H1 (cell line): Measurements from ENCODE around the gene ABLIM1. TPM values are rescaled to one million over a fixed set of nuclear protein-coding genes. Genes with fewer than 3 reads are reported as not detected.

ENCODE experiments used
- CTCF ChIA-PET: fragments of 300-600 bp; sonication (Branson Sonifier 250); formaldehyde crosslinking; loops from one replicate; lab custom pipeline; 2021; ENCODE audit not compliant: partially characterized antibody; lab: Charles Lee
- POLR2A ChIA-PET: fragments of 300-600 bp; sonication (Branson Sonifier 250); formaldehyde crosslinking; loops from one replicate; lab custom pipeline; 2021; ENCODE audit warnings: inconsistent platforms; ENCODE audit not compliant: partially characterized antibody; lab: Charles Lee
- DNase-seq, 2 experiments: peaks; one replicate each; pipeline versions ENCODE4 v3.0.0 to v3.0.0-alpha.2; 2010 to 2022; ENCODE audit warnings: low spot score in 2 of 2, low read depth in 1 of 2, mixed read lengths in 1 of 2
- FAIRE-seq: peaks from 2 replicates; lab custom pipeline; 2011; peaks lifted over from hg19 to GRCh38; lab: Jason Lieb, UNC
- H2AFZ ChIP-seq: 2 replicates; pipeline ENCODE4 v1.8.1; 2012; ENCODE audit warnings: low read length, inconsistent platforms
- H2AK5ac ChIP-seq: 2 replicates; pipeline ENCODE4 v1.6.1; 2013; ENCODE audit warnings: low read depth, low read length
- H2BK120ac ChIP-seq: replicated peaks from 2 replicates; pipeline ENCODE3; 2013; ENCODE audit warnings: low read depth, low read length, inconsistent platforms
- H2BK12ac ChIP-seq: 2 replicates; pipeline ENCODE4 v1.6.1; 2013; ENCODE audit warnings: low read depth, low read length
- H2BK15ac ChIP-seq: 2 replicates; pipeline ENCODE4 v1.6.1; 2013; ENCODE audit warnings: low read length
- H2BK20ac ChIP-seq: 2 replicates; pipeline ENCODE4 v1.6.1; 2013; ENCODE audit warnings: low read length
- H2BK5ac ChIP-seq: 2 replicates; pipeline ENCODE4 v1.6.1; 2013; ENCODE audit warnings: low read depth, low read length
- H3K14ac ChIP-seq: 2 replicates; pipeline ENCODE4 v1.6.1; 2013; ENCODE audit warnings: inconsistent platforms; ENCODE audit not compliant: insufficient read length
- H3K18ac ChIP-seq: 2 replicates; pipeline ENCODE4 v1.6.1; 2013; ENCODE audit warnings: low read length; ENCODE audit errors: extremely low read depth
- H3K23ac ChIP-seq: 2 replicates; pipeline ENCODE4 v1.6.1; 2013; ENCODE audit warnings: inconsistent platforms; ENCODE audit not compliant: insufficient read length
- H3K23me2 ChIP-seq: 2 replicates; pipeline ENCODE4 v1.6.1; 2013; ENCODE audit warnings: low read depth, low read length
- H3K27ac ChIP-seq: 2 replicates; pipeline ENCODE4 v1.6.1; 2011; ENCODE audit warnings: low read depth, low read length, inconsistent platforms
- H3K27me3 ChIP-seq, 4 experiments: replicated peaks in 1 of 4; 1 replicate in 1 of 4; 2 replicates in 3 of 4; pipeline versions ENCODE4 v1.6.1 to v1.8.1; 2011 to 2013; ENCODE audit warnings: low read length in 3 of 4, mild to moderate bottlenecking in 3 of 4, inconsistent platforms in 2 of 4, mixed read lengths in 2 of 4, moderate library complexity in 1 of 4; ENCODE audit not compliant: control insufficient read depth in 3 of 4, insufficient read depth in 3 of 4; ENCODE audit errors: extremely low read depth in 1 of 4
- H3K36me3 ChIP-seq, 4 experiments: 2 replicates each; pipeline versions ENCODE4 v1.6.1 to v1.8.1; 2011 to 2013; ENCODE audit warnings: mild to moderate bottlenecking in 4 of 4, low read length in 3 of 4, moderate library complexity in 2 of 4, control low read depth in 1 of 4, inconsistent platforms in 1 of 4; ENCODE audit not compliant: insufficient read depth in 4 of 4, control insufficient read depth in 2 of 4
- H3K4ac ChIP-seq: replicated peaks from 2 replicates; pipeline ENCODE3; 2013; ENCODE audit warnings: low read length, low read depth, mixed read lengths, inconsistent platforms; ENCODE audit not compliant: insufficient read length
- H3K4me1 ChIP-seq, 4 experiments: replicated peaks in 1 of 4; 1 replicate in 1 of 4; 2 replicates in 3 of 4; pipeline versions ENCODE4 v1.6.1 to v1.8.1; 2011 to 2013; ENCODE audit warnings: low read length in 3 of 4, inconsistent platforms in 2 of 4, mixed read lengths in 1 of 4; ENCODE audit not compliant: insufficient read depth in 4 of 4, control insufficient read depth in 3 of 4
- H3K4me2 ChIP-seq, 2 experiments: 2 replicates each; pipeline versions ENCODE4 v1.6.1 to v1.8.1; 2011 to 2013; ENCODE audit warnings: low read depth in 2 of 2, low read length in 2 of 2, control low read depth in 1 of 2, inconsistent platforms in 1 of 2, mild to moderate bottlenecking in 1 of 2; ENCODE audit not compliant: insufficient read depth in 1 of 2
- H3K4me3 ChIP-seq, 4 experiments: fragments of 200-600, 300-600 bp in 1 of 4; sonication (generic), shearing (Covaris generic), sonication (Bioruptor Twin) in 1 of 4; 2 replicates each; pipeline versions ENCODE4 v1.5.1 to v1.8.1; 2011 to 2016; ENCODE audit warnings: low read length in 4 of 4, low read depth in 3 of 4, control low read depth in 2 of 4, inconsistent platforms in 2 of 4, mild to moderate bottlenecking in 2 of 4, mixed read lengths in 1 of 4, moderate library complexity in 1 of 4; ENCODE audit not compliant: insufficient read depth in 2 of 4; ENCODE audit errors: extremely low read depth in 1 of 4
- H3K56ac ChIP-seq: replicated peaks from 2 replicates; pipeline ENCODE3; 2013; ENCODE audit warnings: low read depth, mild to moderate bottlenecking, mixed read lengths, low read length, inconsistent platforms; ENCODE audit not compliant: insufficient read length
- H3K79me1 ChIP-seq: 2 replicates; pipeline ENCODE4 v1.6.1; 2013; ENCODE audit warnings: low read depth, low read length, control low read depth
- H3K79me2 ChIP-seq, 2 experiments: 2 replicates each; pipeline versions ENCODE4 v1.6.1 to v1.8.1; 2012 to 2013; ENCODE audit warnings: low read length in 2 of 2, mild to moderate bottlenecking in 2 of 2, inconsistent platforms in 1 of 2; ENCODE audit not compliant: insufficient read depth in 2 of 2, control insufficient read depth in 1 of 2
- H3K9ac ChIP-seq, 4 experiments: replicated peaks in 1 of 4; 1 replicate in 1 of 4; 2 replicates in 3 of 4; pipeline versions ENCODE4 v1.6.1 to v1.8.1; 2011 to 2013; ENCODE audit warnings: low read depth in 3 of 4, low read length in 3 of 4, control low read depth in 2 of 4, mild to moderate bottlenecking in 2 of 4, moderate library complexity in 2 of 4, inconsistent platforms in 1 of 4; ENCODE audit errors: extremely low read depth in 1 of 4
- H3K9me3 ChIP-seq, 2 experiments: 2 replicates each; pipeline versions ENCODE4 v1.6.1 to v1.8.1; 2012 to 2013; ENCODE audit warnings: mild to moderate bottlenecking in 2 of 2, moderate library complexity in 2 of 2, control low read depth in 1 of 2, inconsistent platforms in 1 of 2, low read depth in 1 of 2, low read length in 1 of 2, mixed read lengths in 1 of 2; ENCODE audit not compliant: insufficient read depth in 2 of 2
- H4K20me1 ChIP-seq, 2 experiments: replicated peaks in 1 of 2; 2 replicates each; pipeline versions ENCODE3 to v1.8.1; 2011 to 2013; ENCODE audit warnings: inconsistent platforms in 2 of 2, low read length in 2 of 2, mild to moderate bottlenecking in 1 of 2; ENCODE audit not compliant: insufficient read depth in 2 of 2, control insufficient read depth in 1 of 2
- H4K5ac ChIP-seq: 2 replicates; pipeline ENCODE4 v1.6.1; 2013; ENCODE audit warnings: low read length, low read depth, mixed read lengths, inconsistent platforms; ENCODE audit not compliant: insufficient read length
- H4K8ac ChIP-seq: 2 replicates; pipeline ENCODE4 v1.8.0; 2013; ENCODE audit warnings: mild to moderate bottlenecking, moderate library complexity, low read length, inconsistent platforms; ENCODE audit not compliant: insufficient read depth; ENCODE audit errors: extremely low read depth
- H4K91ac ChIP-seq: replicated peaks from 2 replicates; pipeline ENCODE3; 2013; ENCODE audit warnings: low read length, mixed read lengths, inconsistent platforms; ENCODE audit not compliant: insufficient read length
- BACH1 ChIP-seq: IDR thresholded peaks from 2 replicates; pipeline ENCODE4 v1.6.1; 2012; ENCODE audit warnings: low read length, improper control_type of control experiment
- BRCA1 ChIP-seq: IDR thresholded peaks from 2 replicates; pipeline ENCODE4 v1.6.1; 2012; ENCODE audit warnings: low read depth, low read length, improper control_type of control experiment
- CEBPB ChIP-seq: IDR thresholded peaks from 2 replicates; pipeline ENCODE4 v1.6.1; 2012; ENCODE audit warnings: low read depth, low read length
- CHD1 ChIP-seq: IDR thresholded peaks from 2 replicates; pipeline ENCODE4 v1.6.1; 2012; ENCODE audit warnings: low read depth, low read length, improper control_type of control experiment
- CREB1 ChIP-seq: IDR thresholded peaks from 2 replicates; pipeline ENCODE4 v1.6.1; 2012; ENCODE audit warnings: inconsistent platforms
- FOSL1 ChIP-seq: IDR thresholded peaks from 2 replicates; pipeline ENCODE4 v1.6.1; 2011; ENCODE audit warnings: mild to moderate bottlenecking, low read depth, low read length, moderate library complexity; ENCODE audit not compliant: insufficient read depth
- JUND ChIP-seq: IDR thresholded peaks from 2 replicates; pipeline ENCODE4 v1.6.1; 2011; ENCODE audit warnings: mild to moderate bottlenecking, improper control_type of control experiment, low read length
- KDM4A ChIP-seq: IDR thresholded peaks from one replicate; pipeline ENCODE4 v1.7.1; 2012; ENCODE audit warnings: low read depth, mild to moderate bottlenecking, moderate library complexity, low read length, inconsistent platforms; ENCODE audit not compliant: severe bottlenecking
- KDM5A ChIP-seq: fragments of 200-600 bp; IDR thresholded peaks from 2 replicates; pipeline ENCODE4 v1.7.1; 2012; ENCODE audit warnings: mild to moderate bottlenecking, low read length, inconsistent platforms, mixed read lengths
- MAFK ChIP-seq: IDR thresholded peaks from 2 replicates; pipeline ENCODE4 v1.6.1; 2012; ENCODE audit warnings: low read depth, mild to moderate bottlenecking, improper control_type of control experiment, low read length
- POU5F1 ChIP-seq: IDR thresholded peaks from 2 replicates; pipeline ENCODE4 v1.6.1; 2011; ENCODE audit warnings: low read depth, mild to moderate bottlenecking, low read length, moderate library complexity
- SIRT6 ChIP-seq: IDR thresholded peaks from one replicate; pipeline ENCODE4 v1.7.1; 2012; ENCODE audit warnings: low read length, inconsistent platforms
- SIX5 ChIP-seq: IDR thresholded peaks from 2 replicates; pipeline ENCODE4 v1.6.1; 2011; ENCODE audit warnings: mild to moderate bottlenecking, low read depth, low read length
- SP4 ChIP-seq: IDR thresholded peaks from 2 replicates; pipeline ENCODE4 v1.6.1; 2012; ENCODE audit warnings: low read length, inconsistent platforms
- SUZ12 ChIP-seq: fragments of 200-600 bp; sonication (generic); IDR thresholded peaks from 2 replicates; pipeline ENCODE4 v1.6.1; 2012; ENCODE audit warnings: mild to moderate bottlenecking, inconsistent platforms, low read length, moderate library complexity, mixed read lengths
- TAF7 ChIP-seq: optimal IDR thresholded peaks from 2 replicates; pipeline ENCODE3; 2011; ENCODE audit warnings: low read depth, mild to moderate bottlenecking, inconsistent platforms, low read length, moderate library complexity, borderline replicate concordance
- YY1 ChIP-seq: IDR thresholded peaks from 2 replicates; pipeline ENCODE4 v1.6.1; 2011; ENCODE audit warnings: low read depth, mild to moderate bottlenecking, low read length
- WGBS, 2 experiments: shearing (Covaris generic) in 1 of 2; methylation state at CpG; one replicate each; pipeline versions ENCODE4 v1.1.6 to v1.1.7; 2013 to 2015; ENCODE audit warnings: low lambda C conversion rate in 2 of 2, mixed read lengths in 2 of 2, inconsistent platforms in 1 of 2, low coverage in 1 of 2, missing lambda C conversion rate in 1 of 2; ENCODE audit not compliant: insufficient replicate concordance in 2 of 2, insufficient coverage in 1 of 2, insufficient read length in 1 of 2; ENCODE audit errors: extremely low coverage in 1 of 2, missing lambda C conversion rate in 1 of 2; 5-methylcytosine and 5-hydroxymethylcytosine counted together
- polyA plus RNA-seq, 7 experiments: library from polyadenylated mRNA; depleted of rRNA in 3 of 7; stranded (reverse) in 5 of 7; unstranded in 2 of 7; fragments of >200 nt in 5 of 7; fragments of 200-250 nt in 2 of 7; gene quantifications; 1 replicate in 5 of 7; 2 replicates in 1 of 7; 4 replicates in 1 of 7; pipeline versions ENCODE4 v1.2.1 to v1.2.3, GENCODE V29; 2011 to 2013; ENCODE audit warnings: missing spikeins in 2 of 7, mixed read lengths in 2 of 7
- total RNA-seq: library from RNA; stranded (reverse); fragmentation: NEBNext Ultra II Directional; extraction: Animal tissue kit (Norgen Biotek cat#: 25700); gene quantifications from 2 replicates; pipeline ENCODE4 v1.2.1, GENCODE V29; 2021

Gene ABLIM1
- total and polyA plus RNA-seq, 2 of the 8 experiments (the other 6 are each of a cell fraction or from before 2014, with no cell fraction given), result 51.2 to 51.7 TPM

- Histone ChIP-seq H4K91ac (no peak overlapping the region), H2BK5ac (no peak overlapping the region), H4K8ac (no peak overlapping the region), H4K20me1 (no peaks in the 10 kb centered on the region), H2BK15ac (no peak overlapping the region), H3K14ac (no peak overlapping the region), H3K79me2 (no peaks in the 10 kb centered on the region), H3K4me3 (no peak overlapping the region), H3K27me3 (no peaks in the 10 kb centered on the region), H3K4me2 (no peak overlapping the region), H2AK5ac (no peak overlapping the region), H3K9me3 (no peaks in the 10 kb centered on the region), H2BK120ac (no peak overlapping the region), H3K23me2 (no peaks in the 10 kb centered on the region), H3K4ac (no peak overlapping the region), H2AFZ (no peak overlapping the region), H3K23ac (no peak overlapping the region), H4K5ac (no peak overlapping the region), H3K9ac (no peak overlapping the region), H3K4me1 (peaks cover 0 to 4% (median 3%) of the 10 kb centered on the region in 4 experiments; a peak in 3 of 7 replicates), H2BK20ac (no peak overlapping the region), H3K18ac (no peak overlapping the region), H3K79me1 (no peaks in the 10 kb centered on the region), H3K27ac (no peak overlapping the region), H2BK12ac (no peak overlapping the region), H3K36me3 (no peaks in the 10 kb centered on the region), H3K56ac (no peak overlapping the region)
- ChIA-PET CTCF (interaction anchor here (0.9 kb wide), 1 partner anchor 9 kb away, joined by 3 read pairs; no protein-coding TSS in a partner anchor), POLR2A (no interaction called here)
- DNase-seq (no peak), FAIRE-seq (no peak)
- WGBS, 2 experiments, result 88% methylated on average over 4 of the region's 4 CpGs; no CpG with 5 or more reads in 1 of the 2 experiments
- TF ChIP-seq BRCA1 (no peak), CHD1 (no peak), SIRT6 (no peak), SIX5 (no peak), JUND (no peak), POU5F1 (no peak), MAFK (no peak), SUZ12 (no peak), FOSL1 (no peak), TAF7 (no peak), CREB1 (no peak), KDM5A (no peak), BACH1 (no peak), SP4 (no peak), YY1 (no peak), KDM4A (no peak), CEBPB (no peak)
Measured at GRCh38 chr10:114706458-114707055, 48.5 kb upstream of the ABLIM1 start.
